Left hindlimb (tissue), 1 donor: ENCODE results near the gene DBP.

Source experiments
- DNase-seq: peaks from one replicate; pipeline ENCODE4 v3.0.0-alpha.2; 2018

Gene DBP

DNA sequence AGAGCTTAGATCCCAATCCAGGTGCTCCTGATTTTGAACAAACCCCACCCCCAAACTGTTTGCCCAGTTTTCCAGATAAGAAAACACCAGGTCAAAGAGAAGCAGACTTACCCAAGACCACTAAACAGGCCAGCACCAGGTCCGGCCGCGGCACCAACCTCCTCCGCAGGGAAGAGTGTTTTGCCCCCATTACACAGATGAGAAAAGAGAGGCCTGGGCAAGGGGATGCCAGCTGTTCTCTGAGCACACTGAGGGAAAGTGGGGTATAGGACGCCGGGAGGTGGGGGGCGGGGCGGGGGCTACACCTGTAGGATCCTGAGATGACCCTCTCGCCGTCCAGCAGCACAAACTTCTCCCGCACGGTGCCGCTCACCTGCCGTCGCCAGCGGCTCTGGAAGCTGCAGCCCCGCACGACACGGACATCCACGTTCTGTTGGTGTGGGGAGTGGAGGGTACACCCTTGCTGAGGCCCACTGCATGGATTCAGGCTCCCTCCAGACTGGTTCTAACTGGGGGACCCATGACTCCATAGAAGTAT is 27.5 kb downstream of the DBP start:
- no peak for DNase-seq

DNA sequence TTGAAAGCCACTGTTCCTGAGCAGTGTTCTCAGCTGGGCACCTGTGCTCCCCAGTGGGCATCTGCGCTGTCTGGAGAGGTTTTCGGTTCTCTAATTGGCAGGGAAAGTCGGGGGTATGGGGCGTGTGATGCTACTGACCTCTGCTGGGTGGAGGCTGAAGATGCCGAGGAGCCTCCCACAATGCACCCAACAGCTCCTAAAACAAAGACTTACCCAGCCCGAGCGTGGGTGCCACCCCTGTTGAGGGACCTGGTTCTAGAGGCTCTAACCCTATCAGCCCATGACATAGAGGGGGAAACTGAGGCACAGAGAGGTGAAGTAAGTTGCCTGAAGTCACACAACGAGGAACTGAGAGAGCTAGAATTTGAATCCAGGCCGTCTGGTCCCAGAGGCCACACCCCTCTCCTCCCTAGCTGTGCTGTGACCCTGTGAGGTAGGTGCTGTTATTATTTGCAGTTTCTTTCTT is 28.3 kb downstream of the DBP start:
- no peak for DNase-seq

DNA sequence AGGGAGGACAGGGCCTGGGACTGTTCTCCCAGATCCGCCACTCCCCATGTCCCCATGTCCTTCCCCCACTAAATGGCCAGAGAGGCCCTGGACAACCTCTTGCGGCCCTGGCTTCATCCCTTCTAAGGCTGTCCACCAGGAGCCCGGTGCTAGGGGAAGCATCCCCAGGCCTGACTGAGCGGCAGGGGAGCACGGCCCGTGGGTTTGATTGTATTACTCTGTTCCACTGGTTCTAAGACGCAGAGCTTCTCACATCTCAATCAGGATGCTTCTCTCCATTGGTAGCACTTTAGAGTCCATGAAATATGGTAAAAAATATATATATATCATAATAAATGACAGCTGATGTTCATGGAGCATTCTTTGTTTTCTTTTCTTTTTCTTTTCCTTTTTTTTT is 29.8 kb downstream of the DBP start:
- DNase-seq: no peak

DNA sequence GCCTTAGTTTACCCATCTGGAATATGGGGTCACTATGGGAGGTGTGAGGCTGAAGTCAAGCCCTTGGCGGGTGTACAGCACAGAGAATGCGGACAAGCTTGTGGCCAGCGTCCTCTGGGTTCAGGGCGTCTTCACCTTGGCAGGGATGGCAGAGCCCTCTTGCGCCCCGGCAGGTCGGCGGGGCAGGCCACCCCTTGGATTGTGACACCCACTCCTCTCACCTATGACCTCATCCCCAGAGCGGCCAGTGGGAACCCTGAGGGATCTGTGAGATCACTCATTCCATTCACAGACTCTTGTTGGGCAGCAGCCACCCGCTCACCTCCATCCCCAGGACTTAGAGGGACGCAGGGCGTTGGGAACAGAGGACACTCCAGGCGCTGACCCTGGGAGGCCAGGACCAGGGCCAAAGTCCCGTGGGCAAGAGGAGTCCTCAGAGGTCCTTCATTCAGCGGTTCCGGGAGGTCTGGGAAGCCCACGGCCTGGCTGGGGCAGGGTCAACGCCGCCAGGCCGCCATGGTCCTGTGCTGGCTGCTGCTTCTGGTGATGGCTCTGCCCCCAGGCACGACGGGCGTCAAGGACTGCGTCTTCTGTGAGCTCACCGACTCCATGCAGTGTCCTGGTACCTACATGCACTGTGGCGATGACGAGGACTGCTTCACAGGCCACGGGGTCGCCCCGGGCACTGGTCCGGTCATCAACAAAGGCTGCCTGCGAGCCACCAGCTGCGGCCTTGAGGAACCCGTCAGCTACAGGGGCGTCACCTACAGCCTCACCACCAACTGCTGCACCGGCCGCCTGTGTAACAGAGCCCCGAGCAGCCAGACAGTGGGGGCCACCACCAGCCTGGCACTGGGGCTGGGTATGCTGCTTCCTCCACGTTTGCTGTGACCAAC is 30.5 kb downstream of the DBP start, which contains the start of gene SPACA4:
Gene SPACA4 (plus strand): TSS at position 280 of the 896 bp plus-strand sequence. CDS start 237 bp downstream, at position 517.
- DNase-seq: no peak

- no peak for DNase-seq
Measured at GRCh38 chr19:48603850-48604249, 33.3 kb downstream of the DBP start.

- no peak for DNase-seq
Measured at GRCh38 chr19:48603449-48603848, 33.7 kb downstream of the DBP start.

DNA sequence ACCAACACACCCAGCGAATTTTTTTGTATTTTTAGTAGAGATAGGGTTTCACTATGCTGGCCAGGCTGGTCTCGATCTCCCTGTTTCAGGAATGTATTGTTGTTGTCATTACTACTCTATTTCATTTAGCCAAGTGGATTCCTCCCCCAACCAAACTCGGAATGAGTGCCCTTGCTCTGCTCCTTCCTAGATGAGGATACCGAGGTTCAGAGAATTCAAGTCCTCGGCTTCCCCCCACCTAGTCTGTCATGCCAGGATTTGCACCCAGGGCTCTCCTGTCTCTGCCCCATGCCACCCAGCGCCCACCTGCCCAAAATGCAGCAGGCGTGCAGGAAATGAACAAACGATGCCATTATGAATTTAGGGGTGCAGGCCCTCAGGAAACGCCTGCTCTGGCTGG is 34.2 kb downstream of the DBP start:
- DNase-seq: no peak

- no peak for DNase-seq
Measured at GRCh38 chr19:48600679-48601417, 36.3 kb downstream of the DBP start.

GRCh38 chr19:48598996-48599700 is 38.0 kb downstream of the DBP start:
- no peak for DNase-seq

- no peak for DNase-seq
Measured at GRCh38 chr19:48596679-48597465, 40.3 kb downstream of the DBP start.

DNA sequence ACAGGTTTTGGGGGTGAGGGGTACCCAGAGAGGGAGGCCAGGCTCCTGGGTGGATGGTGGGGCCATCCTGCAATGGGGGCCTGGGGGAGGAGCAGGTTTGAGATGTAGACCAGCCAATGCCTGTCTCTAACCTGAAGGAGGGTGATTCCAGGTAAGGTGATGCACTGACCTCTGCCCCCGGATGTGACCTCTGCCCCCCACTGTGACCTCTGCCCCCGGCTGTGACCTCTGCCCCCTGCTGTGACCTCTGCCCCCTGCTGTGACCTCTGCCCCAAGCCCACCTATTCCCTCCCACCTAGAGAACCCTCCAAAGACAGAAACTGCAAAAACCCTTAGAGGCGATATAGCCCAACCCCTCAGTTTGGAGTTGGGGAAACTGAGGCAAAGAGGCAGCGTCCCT is 40.9 kb downstream of the DBP start:
- no peak for DNase-seq

- DNase-seq: no peak
Measured at GRCh38 chr19:48595833-48596232, 41.3 kb downstream of the DBP start.

DNA sequence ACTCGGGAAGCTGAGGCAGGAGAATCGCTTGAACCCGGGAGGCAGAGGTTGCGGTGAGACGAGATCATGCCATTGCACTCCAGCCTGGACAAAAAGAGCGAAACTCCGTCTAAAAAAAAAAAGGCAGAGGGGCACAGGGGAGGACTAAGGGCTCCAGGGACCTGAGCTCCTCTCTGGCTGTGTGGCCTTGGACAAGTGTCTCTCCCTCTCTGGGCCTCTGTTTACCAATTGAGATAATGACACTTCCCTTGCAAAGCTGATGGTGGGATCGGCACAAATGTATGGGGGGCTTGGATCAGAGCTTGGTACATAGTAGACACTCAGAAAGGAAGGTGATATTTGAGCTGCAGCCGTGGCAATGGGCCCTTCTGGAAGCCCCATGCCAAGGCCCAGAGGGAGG is 42.0 kb downstream of the DBP start:
- DNase-seq: no peak

- DNase-seq: no peak
Measured at GRCh38 chr19:48591021-48591420, 46.2 kb downstream of the DBP start.

- peak; percentile 86 for DNase-seq
Measured at GRCh38 chr19:48588670-48589401, 48.3 kb downstream of the DBP start.

- no peak for DNase-seq
Measured at GRCh38 chr19:48587387-48587786, 49.8 kb downstream of the DBP start.

- no peak for DNase-seq
Measured at GRCh38 chr19:48582168-48582567, 55.0 kb downstream of the DBP start.
